NCI-H2081 (cell line): ENCODE measurements around the gene KCNAB2.
"Not testable (repeated sequence)": the region's sequence is repeated elsewhere in the genome, so short reads cannot be mapped to it uniquely, and the experiment has no call there.

Experiments
- DNase-seq, 2 experiments: peaks; one replicate each; lab custom pipeline; 2025; lab: John Stamatoyannopoulos, UW

Gene KCNAB2

DNA sequence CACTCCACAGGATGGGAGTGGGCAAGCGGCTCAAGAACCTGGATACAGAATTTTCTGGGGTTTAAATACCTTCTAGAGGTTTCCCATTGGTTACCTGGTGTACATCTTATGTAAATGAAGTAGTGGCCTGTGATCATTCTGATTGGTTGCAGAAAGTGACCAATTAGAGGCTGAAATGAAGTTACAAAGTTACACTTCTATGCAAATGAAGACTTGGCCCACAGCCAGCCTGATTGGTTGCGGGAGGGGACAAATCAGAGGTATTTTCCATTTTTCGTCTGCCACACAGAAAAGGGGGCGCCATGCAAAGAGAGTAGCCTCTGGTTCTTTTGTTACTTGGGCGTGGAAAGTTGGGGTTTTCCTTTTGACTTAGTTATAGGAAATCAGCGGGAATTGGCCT, 8.9 kb downstream of the KCNAB2 start:
- no peak for DNase-seq

DNA sequence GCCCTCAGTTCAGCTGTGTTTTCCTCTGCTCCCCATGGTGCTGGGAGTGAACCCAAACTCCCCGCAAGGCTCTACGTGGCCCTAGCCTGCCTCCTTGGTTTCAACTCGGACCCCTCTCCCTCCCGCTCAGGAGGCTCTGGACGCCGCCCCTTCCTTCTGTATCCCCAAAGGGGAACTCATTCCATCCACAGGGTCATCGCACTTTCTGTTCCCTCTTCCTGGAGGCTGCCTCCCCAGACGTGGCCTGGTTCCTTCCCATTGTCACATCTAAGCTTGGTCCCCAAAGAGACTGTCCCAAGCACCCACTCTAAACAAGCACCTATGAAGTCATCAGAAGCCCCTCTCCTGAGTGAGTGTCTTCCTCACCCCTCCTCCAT, 10.9 kb downstream of the KCNAB2 start:
- no peak for DNase-seq

DNA sequence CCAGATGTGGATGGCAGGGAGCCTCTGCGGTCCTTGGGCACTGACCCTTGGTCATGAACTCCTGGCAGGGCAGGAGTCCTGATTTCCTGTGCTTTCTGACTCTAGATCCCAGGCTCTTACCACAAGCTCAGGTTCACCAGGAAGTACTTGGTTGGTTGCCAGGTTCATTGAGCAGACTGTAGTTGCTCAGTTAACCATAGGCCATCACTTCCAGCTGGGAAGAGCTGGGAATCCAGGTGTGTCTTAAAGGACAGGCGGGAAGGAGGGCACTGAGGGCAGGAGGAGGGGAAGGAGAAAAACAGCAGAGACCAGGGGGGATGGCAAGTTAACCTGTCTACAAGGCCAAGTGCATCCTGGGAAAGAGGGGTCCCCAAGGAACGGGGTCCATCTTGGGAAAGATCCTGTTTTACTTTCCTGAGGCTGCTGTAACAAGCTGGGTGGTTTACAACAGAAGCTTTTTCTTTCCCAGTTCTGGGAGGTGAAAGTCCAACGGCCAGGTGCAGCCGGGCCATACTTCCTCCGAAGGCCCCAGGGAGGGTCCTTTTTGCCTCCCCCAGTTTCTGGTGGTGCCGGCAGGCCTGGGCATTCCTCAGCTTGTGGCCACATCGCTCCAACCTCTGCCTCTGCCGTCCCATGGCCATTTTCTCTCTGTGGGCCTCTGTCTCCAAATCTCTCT, 11.6 kb downstream of the KCNAB2 start:
- no peak for DNase-seq

DNA sequence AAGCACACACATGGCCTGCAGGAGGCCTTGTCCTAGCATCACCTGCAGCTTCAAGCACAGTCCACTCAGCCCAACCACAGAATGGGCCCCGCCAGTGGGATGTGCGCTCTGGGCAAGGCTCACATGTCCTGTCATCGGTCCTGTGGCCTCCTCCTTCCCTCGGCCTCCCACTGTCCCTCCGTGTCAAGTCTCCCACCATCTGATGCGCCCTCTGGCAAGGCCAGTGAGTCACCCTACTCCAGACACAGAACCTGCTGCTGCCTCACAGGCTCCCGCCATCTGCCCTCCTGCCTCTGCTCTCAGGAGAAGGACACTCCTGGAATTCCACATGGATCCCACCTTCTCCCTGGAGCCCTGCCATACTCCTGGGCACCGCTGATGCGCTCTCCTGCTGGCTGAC, 14.2 kb downstream of the KCNAB2 start:
- DNase-seq = no peak

DNA sequence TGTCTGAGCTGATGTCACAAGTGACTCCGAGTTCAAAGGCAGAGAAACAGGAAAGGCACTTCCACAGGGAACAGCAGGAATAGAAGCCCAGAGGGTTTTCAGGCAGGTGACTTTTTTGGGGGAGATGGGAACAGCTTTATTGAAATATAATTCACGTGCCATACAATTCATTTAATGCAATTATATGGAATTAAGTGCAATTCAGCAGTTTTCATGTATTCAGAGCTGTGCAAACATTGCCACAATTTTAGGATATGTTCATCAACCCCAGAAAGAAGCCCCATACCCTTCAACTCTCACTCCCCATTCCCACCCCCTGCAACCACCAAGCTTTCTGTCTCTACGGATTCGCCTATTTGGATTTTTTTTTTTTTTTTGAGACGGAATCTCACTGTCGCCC, 17.0 kb downstream of the KCNAB2 start:
- no peak for DNase-seq

DNA sequence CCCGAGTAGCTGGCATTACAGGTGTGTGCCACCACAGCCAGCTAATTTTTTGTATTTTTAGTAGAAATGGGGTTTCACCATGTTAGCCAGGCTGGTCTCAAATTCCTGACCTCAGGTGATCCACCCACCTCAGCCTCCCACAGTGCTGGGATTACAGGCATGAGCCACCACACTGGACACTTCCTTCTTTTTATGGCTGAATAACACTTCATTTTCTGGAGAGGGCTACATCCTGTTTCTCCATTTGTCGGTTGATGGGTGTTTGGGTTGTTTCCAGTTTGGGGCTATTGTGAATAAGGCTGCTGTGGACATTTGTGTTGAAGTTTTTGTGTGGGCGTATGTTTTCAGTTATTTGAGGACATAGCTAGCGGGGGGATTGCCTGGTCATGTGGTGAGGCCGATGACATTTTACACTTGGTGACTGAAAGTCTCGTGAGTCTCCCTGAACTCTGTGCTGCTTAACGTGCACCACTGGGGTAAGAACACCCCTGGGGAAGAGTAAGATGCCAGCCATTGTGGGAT, 17.9 kb downstream of the KCNAB2 start:
- DNase-seq = not testable (repeated sequence)

DNA sequence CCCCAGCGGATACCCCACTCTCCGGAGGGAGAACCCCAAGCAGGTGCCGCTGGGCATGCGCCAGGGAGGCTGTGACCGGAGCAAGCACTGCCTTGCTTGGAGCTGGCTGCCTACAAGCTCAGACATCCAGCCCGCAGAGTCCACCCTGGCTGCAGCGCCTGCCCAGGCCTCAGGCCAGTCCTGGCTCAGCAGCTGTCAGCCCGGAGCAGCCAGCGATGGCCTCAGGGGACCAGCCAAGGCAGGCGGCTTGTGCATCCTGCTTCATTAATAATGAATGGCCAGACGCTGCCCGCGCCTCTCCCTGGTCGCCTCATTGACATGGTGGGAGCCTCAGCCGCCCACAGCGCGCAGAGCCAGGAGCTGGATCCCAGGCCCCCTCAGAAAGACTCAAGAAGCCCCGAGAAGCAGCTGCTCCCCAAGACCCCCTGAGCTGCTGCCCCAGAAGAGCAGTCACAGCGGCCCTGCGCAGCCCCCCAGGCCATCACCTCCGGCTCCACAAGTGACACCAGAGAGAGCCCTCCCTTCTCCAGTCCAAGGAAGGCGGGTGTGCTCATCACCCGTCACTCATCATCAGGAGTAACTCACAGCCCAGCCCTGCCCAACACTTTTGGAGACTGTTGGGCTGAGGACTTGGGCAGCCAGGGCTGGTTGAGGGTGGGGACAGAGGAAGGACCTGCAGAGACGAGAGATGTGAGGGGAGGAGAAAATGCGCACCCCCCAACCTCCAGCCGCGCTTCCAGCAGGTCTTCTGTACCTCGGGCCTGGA, 19.6 kb downstream of the KCNAB2 start:
- DNase-seq = no peak

DNA sequence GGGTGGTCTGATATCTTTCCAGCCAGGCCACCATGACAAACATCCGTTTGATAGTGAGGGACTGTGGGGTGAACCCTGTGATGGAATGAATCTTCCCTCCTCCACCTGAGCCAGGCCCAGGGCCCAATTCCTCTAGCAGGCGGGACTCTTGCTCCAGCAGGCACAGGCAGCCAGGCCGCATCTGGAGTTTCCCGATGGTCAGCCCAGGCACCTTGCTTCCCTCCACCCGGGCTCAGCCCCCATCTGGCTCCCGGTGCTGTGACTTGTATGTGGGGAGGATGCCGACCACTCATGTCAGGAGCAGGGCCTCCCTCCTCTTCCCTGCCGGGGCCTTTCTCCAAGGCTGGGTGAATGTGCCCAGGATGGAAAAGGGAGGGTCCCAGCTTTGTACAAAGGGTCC, 21.0 kb downstream of the KCNAB2 start:
- DNase-seq = no peak

DNA sequence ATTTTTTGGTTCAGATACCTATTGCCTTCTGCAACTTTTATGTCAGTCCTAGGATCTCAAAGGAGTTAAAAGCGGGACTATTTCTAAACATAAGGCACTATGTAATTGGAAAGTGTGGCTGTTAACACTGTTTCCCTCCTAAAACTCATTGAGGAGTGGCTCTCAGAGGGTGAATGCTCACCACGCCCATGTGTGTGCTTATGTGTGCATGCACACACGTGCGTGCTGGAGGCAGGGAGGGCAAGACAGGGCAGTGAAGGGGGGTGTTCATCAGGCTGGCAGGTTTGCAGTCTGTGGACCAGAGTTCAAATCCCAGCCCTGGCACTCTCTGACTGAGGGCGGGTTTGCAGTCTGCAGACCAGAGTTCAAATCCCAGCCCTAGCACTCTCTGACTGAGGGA, 22.4 kb downstream of the KCNAB2 start:
- no peak for DNase-seq

DNA sequence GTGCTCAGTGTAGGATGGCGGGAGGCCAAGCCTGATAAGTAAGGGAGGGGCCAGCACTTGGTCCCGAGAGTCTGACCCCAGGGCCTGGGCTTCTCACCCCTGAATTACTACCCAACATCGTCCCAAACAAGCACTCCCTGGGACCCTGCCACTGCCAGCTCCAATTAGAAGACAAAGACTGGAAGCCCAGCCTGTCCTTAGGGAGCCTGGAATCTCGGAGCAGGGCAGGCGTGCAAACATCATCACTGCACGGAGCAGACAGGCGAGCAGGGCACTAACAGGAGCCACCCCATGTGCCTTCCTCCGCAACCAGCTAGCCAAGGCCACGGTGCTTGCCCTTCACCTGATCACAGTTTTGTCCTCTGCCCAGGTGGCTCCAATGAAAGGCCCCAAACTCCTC, 23.2 kb downstream of the KCNAB2 start:
- no peak for DNase-seq

DNA sequence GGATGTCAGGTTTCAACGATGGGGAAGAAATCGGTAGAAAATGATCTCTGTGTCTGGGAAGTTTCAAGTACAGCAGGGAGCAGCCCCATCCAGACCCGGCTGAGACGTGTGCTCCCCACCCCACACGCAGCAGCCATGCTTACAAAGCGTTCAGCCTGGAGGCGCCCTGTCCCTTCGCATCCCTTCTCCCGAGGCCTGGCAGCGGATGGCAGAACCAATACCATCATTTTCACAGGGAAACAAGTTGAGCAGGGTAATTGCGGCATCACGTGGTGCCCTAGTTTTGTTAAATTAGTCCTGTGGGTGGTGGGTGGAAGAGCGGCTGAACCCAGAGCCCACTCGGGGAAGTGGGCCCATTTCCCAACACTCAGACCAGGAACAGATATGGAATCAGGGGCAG, 23.9 kb downstream of the KCNAB2 start:
- DNase-seq = no peak

DNA sequence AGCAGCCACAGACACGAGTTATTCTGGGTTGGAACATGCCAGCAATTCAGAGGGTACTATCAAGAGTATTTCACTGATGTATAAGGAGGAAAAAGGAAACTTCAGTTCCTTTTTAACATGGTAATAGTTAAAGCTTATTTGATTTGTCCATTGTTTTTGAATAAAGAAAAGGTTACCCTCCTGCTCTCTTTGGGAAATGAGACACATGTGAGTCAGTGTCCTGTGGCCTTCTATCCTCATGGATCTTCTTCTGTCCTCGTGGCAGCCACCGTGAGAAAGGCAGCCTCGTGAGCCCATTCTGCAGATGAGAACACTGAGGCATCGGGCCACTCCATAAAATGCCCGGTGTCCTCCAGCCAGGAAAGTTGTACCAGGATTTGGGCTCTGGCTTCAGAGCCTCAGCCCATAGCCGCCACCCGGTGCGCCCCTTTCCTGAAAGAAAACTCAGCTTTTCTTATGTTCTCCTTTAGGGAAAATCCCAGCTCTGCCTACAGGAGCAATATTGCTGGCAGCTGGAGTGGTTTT, 24.8 kb downstream of the KCNAB2 start:
- no peak for DNase-seq

DNA sequence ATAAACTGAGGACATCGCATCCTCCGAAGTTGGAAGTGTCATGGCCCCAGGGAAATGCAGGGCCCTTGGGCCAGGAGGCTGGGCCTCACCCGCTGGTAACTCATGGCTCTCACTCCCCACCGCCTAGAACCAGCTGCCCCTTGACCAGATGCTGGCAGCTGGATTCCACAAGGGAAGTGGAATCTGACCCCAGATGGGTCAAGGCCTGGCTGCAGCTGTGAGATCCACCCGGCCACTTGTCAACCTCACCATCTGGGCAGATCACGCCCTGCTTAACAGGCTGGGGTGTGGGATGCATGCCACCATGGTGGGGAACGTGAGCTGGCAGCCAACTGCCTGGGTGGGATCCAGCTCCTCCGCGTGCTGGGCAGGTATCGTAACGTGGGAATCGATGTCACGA, 25.5 kb downstream of the KCNAB2 start:
- no peak for DNase-seq

DNA sequence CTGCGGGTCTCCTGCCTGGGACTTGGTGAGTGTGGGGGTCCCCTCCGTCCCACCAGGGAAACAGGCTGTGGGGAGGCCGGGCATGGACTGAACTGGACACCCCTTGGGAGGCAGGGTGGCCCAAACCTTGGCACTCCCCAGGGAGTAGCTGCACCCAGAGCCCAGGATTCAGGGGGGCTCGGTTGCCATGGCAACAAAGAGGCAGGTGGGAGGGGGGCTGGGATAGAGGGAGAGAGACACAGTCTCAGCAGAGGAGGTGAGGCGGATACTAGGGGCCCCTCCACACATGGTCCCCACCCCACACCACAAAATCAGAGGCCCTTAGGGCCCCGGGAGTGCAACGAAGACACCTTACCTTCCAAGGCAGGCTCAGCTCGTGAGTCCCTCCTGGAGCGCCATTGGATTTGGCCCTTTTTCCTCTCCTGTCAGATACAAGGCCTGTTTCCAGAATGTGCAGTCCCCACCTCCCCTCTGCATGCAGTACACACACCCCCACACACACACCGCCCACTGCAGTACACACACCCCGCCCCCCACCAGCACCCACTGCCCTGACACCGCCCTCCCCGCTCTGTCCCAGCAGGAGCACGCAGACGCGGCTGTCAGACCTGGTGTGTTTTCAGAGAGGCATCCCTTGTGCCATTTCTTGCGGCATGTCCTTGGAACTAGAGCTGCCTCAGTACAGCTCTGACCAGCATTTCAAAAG, 27.2 kb downstream of the KCNAB2 start:
- no peak for DNase-seq

DNA sequence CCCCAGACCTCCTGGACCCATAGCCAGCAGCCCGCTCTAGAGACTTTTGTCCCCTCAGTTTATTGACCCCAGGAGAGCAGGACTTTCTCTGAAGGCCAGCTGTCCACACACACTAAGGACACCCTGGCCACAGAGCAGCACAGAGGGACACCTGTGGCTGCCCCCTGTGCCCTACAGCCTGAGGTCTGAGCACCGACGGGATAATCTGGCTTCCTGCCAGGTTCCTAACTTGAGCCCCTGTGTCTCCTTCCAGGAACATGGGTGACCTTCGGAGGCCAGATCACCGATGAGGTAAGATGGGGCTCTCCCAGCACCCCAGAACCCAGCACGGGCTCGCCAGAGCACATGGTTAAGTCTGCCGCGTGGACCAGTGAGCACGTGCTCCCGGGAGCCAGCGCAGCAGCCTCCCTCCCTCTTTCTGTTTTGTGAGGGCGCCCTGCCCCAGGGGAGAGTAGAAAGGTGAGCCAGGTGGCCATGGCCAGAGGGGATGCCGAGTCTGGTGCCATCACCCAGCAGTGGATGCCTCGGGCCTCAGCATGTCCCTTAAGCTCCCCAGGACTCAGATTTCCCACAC, 27.9 kb downstream of the KCNAB2 start:
- DNase-seq = no peak

DNA sequence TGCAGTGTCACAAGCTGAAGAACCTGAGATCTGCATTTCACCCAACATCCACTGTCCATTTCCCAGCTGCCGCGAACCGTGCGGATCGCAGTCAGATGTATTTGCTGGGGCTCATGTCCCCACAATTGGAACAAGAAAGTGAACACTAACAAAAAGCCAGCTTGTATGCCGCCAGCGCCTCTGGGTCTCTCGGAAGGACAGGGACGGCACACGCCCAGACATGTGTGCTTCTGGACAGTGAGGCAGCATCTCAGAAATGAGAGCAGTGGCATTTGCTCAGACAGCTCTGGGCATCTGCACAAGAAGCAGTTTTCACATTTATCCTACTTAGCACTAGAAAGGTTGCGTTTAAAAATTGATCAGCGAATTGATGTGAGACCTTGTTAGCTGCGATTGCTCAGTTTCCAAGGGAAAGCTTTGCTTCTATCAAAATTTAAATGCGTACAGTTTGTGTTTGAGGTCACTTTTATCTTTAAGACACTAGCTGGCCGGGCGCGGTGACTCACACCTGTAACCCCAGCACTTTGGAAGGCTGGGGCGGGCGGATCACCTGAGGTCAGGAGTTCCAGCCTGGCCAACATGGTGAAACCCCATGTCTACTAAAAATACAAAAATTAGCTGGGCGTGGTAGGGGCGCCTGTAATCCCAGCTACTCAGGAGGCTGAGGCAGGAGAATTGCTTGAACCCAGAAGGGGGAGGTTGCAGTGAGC, 28.7 kb downstream of the KCNAB2 start:
- DNase-seq = no peak

DNA sequence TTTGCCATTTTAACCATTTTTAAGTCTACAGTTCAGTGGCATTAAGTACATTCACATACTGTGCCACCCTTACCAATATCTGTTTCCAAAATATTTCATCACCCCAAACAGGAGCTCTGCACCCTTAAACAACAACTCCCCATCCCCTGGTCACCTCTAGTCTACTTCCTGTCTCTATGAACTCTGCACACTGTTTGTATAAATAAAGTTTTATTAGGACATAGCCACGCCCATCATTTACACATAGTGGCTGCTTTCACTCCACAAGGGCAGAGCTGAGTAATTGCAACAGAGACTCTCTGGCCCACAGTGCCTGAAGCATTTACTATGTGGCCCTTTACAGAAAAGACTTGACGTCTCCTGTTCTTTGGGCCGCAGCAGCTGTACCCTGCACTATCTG, 30.1 kb downstream of the KCNAB2 start:
- DNase-seq = no peak

DNA sequence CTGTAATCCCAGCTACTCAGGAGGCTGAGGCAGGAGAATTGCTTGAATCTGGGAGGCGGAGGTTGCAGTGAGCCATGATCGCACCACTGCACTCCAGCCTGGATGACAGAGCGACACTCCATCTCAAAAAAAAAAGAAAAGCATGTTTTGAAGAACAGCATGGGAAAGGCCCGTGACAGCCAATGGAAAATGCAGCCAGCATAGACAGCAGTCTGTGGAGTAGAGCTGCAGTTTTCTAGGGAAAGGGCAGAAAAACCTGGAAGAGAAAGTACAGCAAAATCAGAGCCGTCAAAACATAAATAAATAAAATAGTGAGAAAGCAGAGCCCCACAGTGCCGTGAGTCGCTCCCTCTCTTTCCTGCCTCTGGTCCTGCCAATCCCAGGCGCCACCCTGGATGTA, 31.4 kb downstream of the KCNAB2 start:
- not testable (repeated sequence) for DNase-seq

DNA sequence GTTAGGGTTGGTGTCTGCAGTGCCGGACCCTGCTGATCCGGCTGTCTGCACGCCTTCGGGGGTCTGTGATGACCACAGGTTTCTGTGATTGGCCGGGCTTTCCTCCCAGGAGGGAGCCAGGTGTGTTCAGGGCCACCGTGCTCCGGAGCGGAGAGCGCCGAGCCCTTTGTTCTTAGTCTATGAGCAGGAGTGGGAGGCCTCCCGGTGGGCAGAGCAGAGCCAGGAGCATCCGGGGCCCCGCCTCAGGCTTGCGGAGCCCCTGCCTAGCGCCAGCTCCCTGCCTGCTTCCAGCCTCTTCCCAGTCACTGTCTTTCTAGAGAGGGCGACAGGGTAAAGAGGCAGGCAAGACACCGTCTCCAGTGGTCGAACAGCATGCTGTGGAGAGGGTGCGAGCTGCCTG, 31.8 kb downstream of the KCNAB2 start:
- DNase-seq = no peak

DNA sequence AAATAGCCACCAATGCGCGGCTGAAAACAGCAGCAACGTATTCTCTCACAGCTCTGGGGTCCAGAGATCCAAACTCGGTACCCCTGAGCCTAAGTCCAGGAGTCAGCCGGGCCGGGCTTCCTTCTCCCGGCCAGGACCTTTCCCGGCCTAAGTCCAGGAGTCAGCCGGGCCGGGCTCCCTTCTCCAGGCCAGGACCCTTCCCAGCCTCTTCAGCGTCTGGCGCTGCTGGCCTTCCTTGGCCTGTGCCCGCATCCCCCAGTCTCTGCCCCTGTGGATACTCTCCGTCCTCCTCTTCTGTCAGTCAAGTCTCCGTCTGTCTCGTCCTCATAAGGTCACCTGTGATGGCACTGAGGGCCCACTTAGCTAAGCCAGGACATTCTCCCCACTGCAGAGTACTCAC, 32.2 kb downstream of the KCNAB2 start:
- no peak for DNase-seq

DNA sequence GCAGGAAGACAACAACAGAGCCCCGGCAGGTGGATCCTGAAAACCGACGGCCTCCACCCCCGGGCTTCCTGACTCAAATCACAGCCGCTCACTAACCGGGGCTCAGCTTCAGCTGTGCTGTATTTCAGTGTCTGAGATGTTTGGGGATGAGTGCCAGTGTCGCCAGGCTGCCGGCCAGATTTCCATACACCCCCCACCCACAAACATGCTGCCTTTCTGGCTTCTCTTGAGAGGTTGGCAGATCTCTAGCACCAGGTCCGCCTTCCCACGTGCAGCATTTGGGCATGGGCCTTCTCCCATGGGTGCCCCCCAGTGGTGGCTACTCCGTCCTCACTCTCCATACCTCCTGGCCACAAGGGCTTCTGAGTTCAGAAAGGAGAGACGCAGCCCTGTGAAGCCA, 34.8 kb downstream of the KCNAB2 start:
- peak; percentile 55 to 60 for DNase-seq

DNA sequence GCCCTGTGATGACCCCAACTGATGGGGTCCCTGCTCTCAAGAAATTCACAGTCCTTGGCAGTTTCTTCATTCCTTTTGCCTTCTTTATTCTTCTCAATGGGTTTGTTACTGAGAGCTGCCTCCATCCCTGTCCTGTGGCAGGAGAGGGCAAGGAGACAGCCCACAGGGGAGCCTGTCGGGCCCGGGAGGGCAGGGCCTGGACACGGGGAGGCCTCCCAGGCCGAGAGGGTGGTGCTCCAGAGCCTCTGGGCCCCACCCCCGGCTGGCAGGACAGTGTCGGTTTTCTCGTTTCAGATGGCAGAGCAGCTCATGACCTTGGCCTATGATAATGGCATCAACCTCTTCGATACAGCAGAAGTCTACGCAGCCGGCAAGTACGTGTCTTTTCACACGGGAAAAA, 36.2 kb downstream of the KCNAB2 start:
- DNase-seq = no peak
